ENCODE results near the gene CAMKMT. TPM values are rescaled to one million over a fixed set of nuclear protein-coding genes. Genes with fewer than 3 reads are reported as not detected.
A peak's percentile ranks its signal among the peaks of the same experiment; 100 is the strongest.
"Not testable (repeated sequence)": the region's sequence is repeated elsewhere in the genome, so short reads cannot be mapped to it uniquely, and the experiment has no call there.

The CAMKMT gene
- polyA plus RNA-seq, 3 donors from 2014 or later, result 11.7 to 19.5 (median 12.4) TPM

GRCh38 chr2:44470151-44470550 is 108.4 kb downstream of the CAMKMT start:
- H3K27me3 Mint-ChIP-seq (ENCODE audit: low read depth in 3 of 3), result peaks cover 0 to 5% (median 0%) of the 10 kb centered on the region in 3 donors
- no peak for DNase-seq
- no peak overlapping the region for H3K27ac Mint-ChIP-seq
- H3K9me3 Mint-ChIP-seq, result peaks cover 0 to 9% (median 4%) of the 10 kb centered on the region in 6 donors
- no peaks in the 10 kb centered on the region for H3K36me3 Mint-ChIP-seq
- H3K4me1 Mint-ChIP-seq, result no peaks in the 10 kb centered on the region
- H3K4me3 Mint-ChIP-seq, result no peak overlapping the region

- H3K27ac Mint-ChIP-seq, result no peak overlapping the region
- H3K9me3 Mint-ChIP-seq, result no peaks in the 10 kb centered on the region
- no peak for DNase-seq
- H3K27me3 Mint-ChIP-seq (ENCODE audit: low read depth in 3 of 3), result no peaks in the 10 kb centered on the region
- no peak overlapping the region for H3K4me3 Mint-ChIP-seq
- H3K36me3 Mint-ChIP-seq, result no peaks in the 10 kb centered on the region
- peaks cover 3 to 8% of the 10 kb centered on the region in 2 donors for H3K4me1 Mint-ChIP-seq
Measured at GRCh38 chr2:44477657-44478414, 116.1 kb downstream of the CAMKMT start.

- DNase-seq, result peak; percentile 45 to 62 (median 48)
Measured at GRCh38 chr2:44479127-44479887, 117.6 kb downstream of the CAMKMT start.

GRCh38 chr2:44480068-44480467 is 118.3 kb downstream of the CAMKMT start:
- Mint-ChIP-seq H3K27me3 (ENCODE audit: low read depth in 3 of 3) (peaks cover 0 to 2% (median 0%) of the 10 kb centered on the region in 3 donors), H3K36me3 (no peaks in the 10 kb centered on the region), H3K27ac (no peak overlapping the region), H3K4me3 (no peak overlapping the region), H3K4me1 (peaks cover 3 to 8% of the 10 kb centered on the region in 2 donors), H3K9me3 (no peaks in the 10 kb centered on the region)
- DNase-seq, result no peak

More at GRCh38 chr2:44479127-44479887, 117.6 kb downstream of the CAMKMT start:
- peaks cover 3 to 8% of the 10 kb centered on the region in 2 donors for H3K4me1 Mint-ChIP-seq
- H3K27me3 Mint-ChIP-seq (ENCODE audit: low read depth in 3 of 3), result peaks cover 0 to 2% (median 0%) of the 10 kb centered on the region in 3 donors
- H3K4me3 Mint-ChIP-seq, result no peak overlapping the region
- H3K27ac Mint-ChIP-seq, result no peak overlapping the region
- H3K9me3 Mint-ChIP-seq, result no peaks in the 10 kb centered on the region
- no peaks in the 10 kb centered on the region for H3K36me3 Mint-ChIP-seq

- peaks cover 0 to 4% (median 0%) of the 10 kb centered on the region in 3 donors for H3K36me3 Mint-ChIP-seq
- H3K27ac Mint-ChIP-seq, result no peak overlapping the region
- H3K4me1 Mint-ChIP-seq, result no peaks in the 10 kb centered on the region
- H3K9me3 Mint-ChIP-seq, result no peaks in the 10 kb centered on the region
- no peak for DNase-seq
- no peak overlapping the region for H3K4me3 Mint-ChIP-seq
- peaks cover 0 to 2% (median 0%) of the 10 kb centered on the region in 3 donors for H3K27me3 Mint-ChIP-seq (ENCODE audit: low read depth in 3 of 3)
Measured at GRCh38 chr2:44487052-44487451, 125.3 kb downstream of the CAMKMT start.

- no peaks in the 10 kb centered on the region for H3K27me3 Mint-ChIP-seq (ENCODE audit: low read depth in 3 of 3)
- H3K9me3 Mint-ChIP-seq, result no peaks in the 10 kb centered on the region
- H3K4me3 Mint-ChIP-seq, result no peak overlapping the region
- peaks cover 0 to 4% (median 0%) of the 10 kb centered on the region in 3 donors for H3K36me3 Mint-ChIP-seq
- H3K27ac Mint-ChIP-seq, result no peak overlapping the region
- DNase-seq, result no peak
- H3K4me1 Mint-ChIP-seq, result no peaks in the 10 kb centered on the region
Measured at GRCh38 chr2:44490726-44491125, 129.0 kb downstream of the CAMKMT start.

GRCh38 chr2:44494006-44494405 is 132.3 kb downstream of the CAMKMT start:
- no peaks in the 10 kb centered on the region for H3K4me1 Mint-ChIP-seq
- H3K27me3 Mint-ChIP-seq (ENCODE audit: low read depth in 3 of 3), result peaks cover 0 to 3% (median 0%) of the 10 kb centered on the region in 3 donors
- no peak overlapping the region for H3K4me3 Mint-ChIP-seq
- no peaks in the 10 kb centered on the region for H3K9me3 Mint-ChIP-seq
- no peak overlapping the region for H3K27ac Mint-ChIP-seq
- peaks cover 0 to 4% (median 0%) of the 10 kb centered on the region in 3 donors for H3K36me3 Mint-ChIP-seq
- no peak for DNase-seq

- Mint-ChIP-seq H3K36me3 (peaks cover 0 to 4% (median 0%) of the 10 kb centered on the region in 3 donors), H3K4me3 (no peak overlapping the region), H3K4me1 (no peaks in the 10 kb centered on the region), H3K27ac (no peak overlapping the region), H3K27me3 (ENCODE audit: low read depth in 3 of 3) (peaks cover 0 to 3% (median 0%) of the 10 kb centered on the region in 3 donors), H3K9me3 (no peaks in the 10 kb centered on the region)
- no peak for DNase-seq
Measured at GRCh38 chr2:44495035-44495434, 133.3 kb downstream of the CAMKMT start.

- no peak overlapping the region for H3K4me3 Mint-ChIP-seq
- no peak overlapping the region for H3K27ac Mint-ChIP-seq
- H3K9me3 Mint-ChIP-seq, result no peaks in the 10 kb centered on the region
- no peaks in the 10 kb centered on the region for H3K4me1 Mint-ChIP-seq
- DNase-seq, result no peak
- peaks cover 0 to 2% (median 0%) of the 10 kb centered on the region in 3 donors for H3K36me3 Mint-ChIP-seq
- H3K27me3 Mint-ChIP-seq (ENCODE audit: low read depth in 3 of 3), result peaks cover 0 to 3% (median 0%) of the 10 kb centered on the region in 3 donors
Measured at GRCh38 chr2:44495544-44495943, 133.8 kb downstream of the CAMKMT start.

GRCh38 chr2:44496130-44496529 is 134.4 kb downstream of the CAMKMT start:
- H3K4me1 Mint-ChIP-seq, result no peaks in the 10 kb centered on the region
- no peaks in the 10 kb centered on the region for H3K9me3 Mint-ChIP-seq
- no peak overlapping the region for H3K4me3 Mint-ChIP-seq
- DNase-seq, result no peak
- H3K27me3 Mint-ChIP-seq (ENCODE audit: low read depth in 3 of 3), result peaks cover 0 to 3% (median 0%) of the 10 kb centered on the region in 3 donors
- H3K27ac Mint-ChIP-seq, result no peak overlapping the region
- H3K36me3 Mint-ChIP-seq, result no peaks in the 10 kb centered on the region

- Mint-ChIP-seq H3K9me3 (no peaks in the 10 kb centered on the region), H3K4me3 (no peak overlapping the region), H3K36me3 (no peaks in the 10 kb centered on the region), H3K4me1 (no peaks in the 10 kb centered on the region), H3K27ac (no peak overlapping the region), H3K27me3 (ENCODE audit: low read depth in 3 of 3) (peaks cover 0 to 3% (median 0%) of the 10 kb centered on the region in 3 donors)
- no peak for DNase-seq
Measured at GRCh38 chr2:44498551-44498950, 136.8 kb downstream of the CAMKMT start.

- not testable (repeated sequence) for H3K4me3 Mint-ChIP-seq; DNase-seq; H3K9me3 Mint-ChIP-seq; H3K36me3 Mint-ChIP-seq; H3K27ac Mint-ChIP-seq; H3K27me3 Mint-ChIP-seq (ENCODE audit: low read depth in 3 of 3)
- H3K4me1 Mint-ChIP-seq, result peaks cover 11 to 19% of the 10 kb centered on the region in 2 donors
Measured at GRCh38 chr2:44505664-44506063, 143.9 kb downstream of the CAMKMT start.

GRCh38 chr2:44510246-44510645 is 148.5 kb downstream of the CAMKMT start:
- Mint-ChIP-seq H3K27ac (no peak overlapping the region), H3K4me1 (peaks cover 9 to 19% of the 10 kb centered on the region in 2 donors), H3K9me3 (peaks cover 0 to 1% (median 0%) of the 10 kb centered on the region in 6 donors), H3K36me3 (peaks cover 3 to 7% (median 5%) of the 10 kb centered on the region in 3 donors), H3K27me3 (ENCODE audit: low read depth in 3 of 3) (peaks cover 0 to 2% (median 0%) of the 10 kb centered on the region in 3 donors), H3K4me3 (no peak overlapping the region)
- DNase-seq, result no peak

- Mint-ChIP-seq H3K4me3 (no peak overlapping the region), H3K27me3 (ENCODE audit: low read depth in 3 of 3) (no peaks in the 10 kb centered on the region), H3K4me1 (peaks cover 0 to 1% of the 10 kb centered on the region in 2 donors), H3K9me3 (peaks cover 0 to 1% (median 0%) of the 10 kb centered on the region in 6 donors), H3K27ac (no peak overlapping the region), H3K36me3 (peaks cover 0 to 12% (median 10%) of the 10 kb centered on the region in 3 donors)
- DNase-seq, result no peak
Measured at GRCh38 chr2:44515416-44515815, 153.7 kb downstream of the CAMKMT start.
